ENCODE results near the gene IGHMBP2. TPM values are rescaled to one million over a fixed set of nuclear protein-coding genes. Genes with fewer than 3 reads are reported as not detected.

Gene IGHMBP2
- total RNA-seq, 1 donor from 2014 or later: 20.9 TPM

DNA sequence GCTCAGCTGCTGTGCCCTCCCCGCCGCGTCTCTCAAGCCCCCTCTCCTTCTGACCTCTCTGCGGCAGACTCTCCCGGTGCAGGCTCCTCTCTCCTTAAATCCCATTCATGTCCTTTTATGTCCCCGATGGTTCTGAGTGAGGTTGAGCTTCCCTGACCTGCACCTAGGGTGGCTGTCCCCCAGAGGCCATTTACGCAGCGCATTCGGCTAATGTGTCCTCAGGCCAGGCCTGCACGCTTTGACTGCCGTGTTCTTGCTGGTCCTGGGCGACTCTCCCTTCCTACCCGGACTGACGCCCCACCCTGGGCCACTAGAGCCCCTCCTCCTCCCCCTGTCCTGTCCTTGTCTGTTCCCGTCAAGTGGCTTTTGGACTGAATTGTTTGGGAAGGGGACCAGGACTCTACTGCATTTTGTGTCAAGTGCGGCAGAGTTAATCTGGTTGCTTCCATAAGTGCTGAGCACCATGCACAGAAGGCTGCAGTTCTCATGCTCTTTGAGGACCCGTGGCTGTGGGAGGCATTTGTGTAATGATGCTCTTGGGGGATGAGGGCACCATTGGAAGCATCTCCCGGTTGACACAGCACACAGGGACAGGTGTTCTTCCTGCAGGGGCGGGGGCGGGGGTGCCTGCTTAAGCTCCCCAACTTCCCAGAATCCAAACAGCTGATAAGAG lies 37.1 kb downstream of the IGHMBP2 start:
- DNase-seq: no peak

GRCh38 chr11:68941324-68942094 lies 37.8 kb downstream of the IGHMBP2 start:
- DNase-seq: no peak

DNA sequence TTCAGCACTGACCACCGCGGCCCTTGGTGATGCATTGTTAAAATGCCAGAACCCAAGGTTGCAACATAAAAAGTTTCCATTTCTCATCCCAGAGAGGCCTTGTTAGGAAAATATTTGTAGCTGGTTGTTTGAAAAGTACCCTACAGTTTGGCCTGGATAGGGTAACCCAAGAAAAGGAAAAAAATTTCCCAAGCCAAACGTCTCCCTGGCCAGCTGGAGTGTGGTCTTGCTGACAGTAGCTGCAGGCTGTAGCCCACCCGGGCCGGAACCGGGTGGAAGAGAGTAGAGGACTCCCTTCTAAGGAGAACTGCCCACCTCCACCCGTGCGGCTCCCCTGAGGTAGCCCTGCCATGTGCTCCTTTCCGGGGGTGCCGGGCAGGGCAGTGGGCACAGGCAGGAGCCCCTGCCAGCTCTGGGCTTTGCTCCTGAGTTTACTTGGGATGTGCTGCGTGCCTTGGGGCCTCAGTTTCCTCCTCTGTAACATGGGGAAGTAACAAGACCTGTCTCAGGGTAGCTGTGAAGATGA lies 38.5 kb downstream of the IGHMBP2 start:
- no peak for DNase-seq

DNA sequence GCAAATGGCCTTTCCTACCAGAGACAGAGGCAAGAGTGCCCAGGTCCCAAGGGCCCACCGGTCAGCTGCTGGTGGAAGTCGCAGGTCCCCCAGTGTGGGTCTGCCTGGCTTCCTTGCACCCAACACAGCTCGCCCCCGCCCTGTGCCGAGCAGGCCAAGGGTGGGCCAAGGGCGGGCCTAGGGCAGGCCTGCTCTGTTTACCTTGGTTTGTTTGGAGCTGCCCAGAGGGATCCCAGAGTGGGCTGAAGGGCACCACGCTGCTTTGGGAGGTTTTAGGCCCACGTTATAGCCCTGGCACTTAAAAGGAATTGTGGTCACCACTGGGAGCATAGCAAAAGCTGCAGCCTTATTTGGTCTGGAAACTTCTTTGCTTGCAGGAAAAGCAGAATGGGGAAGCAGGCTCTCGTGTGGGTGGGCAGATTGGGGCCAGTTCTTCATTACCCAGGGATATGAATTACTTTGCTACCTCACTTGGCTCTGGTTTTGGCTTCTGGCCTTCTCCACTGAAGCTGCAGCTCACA lies 39.1 kb downstream of the IGHMBP2 start:
- DNase-seq: no peak

DNA sequence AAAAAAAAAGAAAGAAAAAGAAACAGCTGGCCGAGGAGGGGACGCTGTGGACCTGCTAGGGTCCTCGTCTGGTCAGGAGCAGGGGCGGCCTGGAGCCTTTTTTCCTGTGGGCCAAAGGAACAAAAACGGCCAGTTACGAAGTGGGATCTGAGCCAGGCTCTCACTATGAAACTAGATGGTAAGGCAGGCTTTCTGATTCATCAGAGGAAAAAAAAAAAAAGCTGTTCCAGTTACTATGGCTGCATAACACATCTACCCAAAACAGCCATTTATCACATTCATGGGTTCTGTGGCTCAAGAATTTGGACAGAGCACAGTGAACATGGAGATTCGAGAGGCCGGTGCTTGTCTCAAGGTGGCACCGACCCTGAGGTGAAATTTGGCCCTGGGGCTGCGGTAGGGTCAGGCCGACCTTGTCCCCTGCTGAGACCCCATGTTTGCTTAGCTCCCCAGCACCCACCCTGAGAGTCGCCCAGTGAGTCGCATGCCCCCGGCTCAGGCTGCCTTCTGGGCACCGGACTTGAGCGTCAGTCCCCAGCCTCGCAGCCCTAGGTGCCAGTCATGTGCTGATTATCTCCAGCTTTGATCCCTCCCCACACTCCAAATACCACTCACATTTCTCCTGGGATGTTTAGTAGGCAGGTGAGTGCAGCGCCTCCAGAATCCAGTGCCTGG lies 42.9 kb downstream of the IGHMBP2 start:
- peak; percentile 65 for DNase-seq

DNA sequence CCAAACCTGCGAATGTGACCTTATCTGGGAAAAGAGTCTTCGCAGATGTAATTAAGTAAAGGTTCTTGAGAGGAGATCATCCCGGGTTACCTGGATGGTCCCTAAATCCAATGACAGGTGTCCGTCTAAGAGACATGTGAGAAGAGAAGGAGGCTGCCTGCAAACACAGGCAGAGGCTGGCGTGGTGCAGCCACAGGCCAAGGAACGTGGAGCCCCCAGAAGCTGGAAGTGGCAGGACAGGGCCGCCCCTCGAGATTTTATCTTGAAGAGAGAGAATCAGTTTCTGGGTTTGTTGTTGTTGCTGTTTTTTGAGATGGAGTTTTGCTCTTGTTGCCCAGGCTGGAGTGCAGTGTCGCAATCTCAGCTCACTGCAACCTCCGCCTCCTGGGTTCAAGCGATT lies 43.5 kb downstream of the IGHMBP2 start:
- DNase-seq: no peak

- no peak for DNase-seq
Observed at GRCh38 chr11:68948496-68948895, 44.8 kb downstream of the IGHMBP2 start.

GRCh38 chr11:68948935-68949334 lies 45.2 kb downstream of the IGHMBP2 start:
- DNase-seq: no peak

- peak; percentile 43 for DNase-seq
Observed at GRCh38 chr11:68950270-68950669, 46.6 kb downstream of the IGHMBP2 start.

DNA sequence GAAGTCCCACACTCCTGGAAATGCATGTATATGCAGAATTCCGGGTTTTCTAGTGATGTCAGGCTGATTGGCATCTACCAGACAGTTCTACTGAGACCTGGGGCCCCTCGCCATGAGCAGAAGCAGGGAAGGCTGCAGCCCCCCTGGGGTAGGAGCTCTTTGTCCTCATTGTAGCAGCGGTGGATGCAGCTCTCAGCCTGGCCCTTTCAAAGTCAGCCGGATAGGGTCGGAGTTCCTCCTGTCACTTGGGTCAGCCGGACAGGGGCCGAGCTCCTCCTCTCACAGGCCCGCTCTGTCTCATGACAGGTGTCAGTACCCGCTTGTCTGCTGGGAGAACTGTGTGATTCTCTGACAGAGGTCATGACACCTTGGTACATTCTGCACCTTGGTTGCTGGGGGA lies 47.1 kb downstream of the IGHMBP2 start:
- no peak for DNase-seq

- DNase-seq: peak; percentile 72
Observed at GRCh38 chr11:68954836-68955606, 51.3 kb downstream of the IGHMBP2 start.

DNA sequence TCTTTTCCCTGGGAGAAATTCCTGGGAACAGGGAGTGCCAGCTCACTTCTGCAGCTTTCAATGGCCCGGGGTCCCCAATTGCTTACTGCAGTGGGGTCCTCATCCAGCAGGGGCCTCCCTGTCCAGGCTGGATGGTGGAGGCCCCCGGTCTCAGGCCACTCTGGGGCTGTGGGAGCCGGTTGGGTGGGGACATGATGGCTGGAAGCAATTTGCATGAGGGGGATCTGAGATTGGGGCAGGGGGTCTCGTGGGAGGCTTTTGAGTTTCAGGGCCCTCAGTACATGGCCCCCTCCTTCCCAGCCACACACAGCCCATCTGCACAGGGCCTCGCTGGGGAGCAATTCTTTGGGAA lies 51.9 kb downstream of the IGHMBP2 start:
- DNase-seq: no peak

DNA sequence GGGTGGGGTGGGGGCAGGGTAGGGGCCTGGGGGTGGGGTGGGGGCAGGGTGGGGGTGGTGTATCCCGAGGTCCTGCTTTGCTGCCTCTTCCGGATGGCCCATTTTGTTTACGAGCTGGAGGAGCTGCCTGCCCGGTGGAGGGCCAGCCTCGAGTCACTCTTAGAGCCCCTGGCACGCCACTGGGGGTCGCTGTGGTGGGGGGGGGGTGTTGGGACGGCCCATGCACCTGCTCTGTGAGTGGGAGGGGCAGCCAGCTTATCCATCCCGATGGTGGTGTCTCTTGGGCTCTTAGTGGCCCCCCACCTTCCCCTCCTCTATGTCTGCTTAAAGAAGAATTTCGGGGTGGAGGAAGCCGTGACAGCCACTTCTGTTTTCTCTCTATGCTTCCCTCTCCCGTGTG lies 52.5 kb downstream of the IGHMBP2 start:
- DNase-seq: peak; percentile 37

GRCh38 chr11:68956547-68957254 lies 53.0 kb downstream of the IGHMBP2 start:
- no peak for DNase-seq

- DNase-seq: no peak
Observed at GRCh38 chr11:68958211-68958610, 54.5 kb downstream of the IGHMBP2 start.

GRCh38 chr11:68959465-68960293 lies 56.0 kb downstream of the IGHMBP2 start:
- no peak for DNase-seq

GRCh38 chr11:68960294-68961071 lies 56.8 kb downstream of the IGHMBP2 start:
- DNase-seq: no peak

GRCh38 chr11:68961245-68961644 lies 57.6 kb downstream of the IGHMBP2 start:
- no peak for DNase-seq

- peak; percentile 19 for DNase-seq
Observed at GRCh38 chr11:68962527-68963250, 59.0 kb downstream of the IGHMBP2 start.

All from dermis blood vessel endothelial cell (primary cell).